B cell (primary cell): Measurements from ENCODE around the gene LRRIQ3.

Experiments used
- EZH2 ChIP-seq: IDR thresholded peaks from 2 replicates; pipeline ENCODE4 v1.6.1; 2012; ENCODE audit warnings: borderline replicate concordance, low read depth, mild to moderate bottlenecking, moderate library complexity, low read length; ENCODE audit not compliant: insufficient read depth, poor library complexity, severe bottlenecking
- TF ChIP-seq, protein P1 (sequence below): fragments of 200-600 bp; IDR thresholded peaks from one replicate; pipeline ENCODE4 v1.8.0; 2022; ENCODE audit warnings: antibody characterized with exemption, mild to moderate bottlenecking

- TF ChIP-seq, protein P1, sequence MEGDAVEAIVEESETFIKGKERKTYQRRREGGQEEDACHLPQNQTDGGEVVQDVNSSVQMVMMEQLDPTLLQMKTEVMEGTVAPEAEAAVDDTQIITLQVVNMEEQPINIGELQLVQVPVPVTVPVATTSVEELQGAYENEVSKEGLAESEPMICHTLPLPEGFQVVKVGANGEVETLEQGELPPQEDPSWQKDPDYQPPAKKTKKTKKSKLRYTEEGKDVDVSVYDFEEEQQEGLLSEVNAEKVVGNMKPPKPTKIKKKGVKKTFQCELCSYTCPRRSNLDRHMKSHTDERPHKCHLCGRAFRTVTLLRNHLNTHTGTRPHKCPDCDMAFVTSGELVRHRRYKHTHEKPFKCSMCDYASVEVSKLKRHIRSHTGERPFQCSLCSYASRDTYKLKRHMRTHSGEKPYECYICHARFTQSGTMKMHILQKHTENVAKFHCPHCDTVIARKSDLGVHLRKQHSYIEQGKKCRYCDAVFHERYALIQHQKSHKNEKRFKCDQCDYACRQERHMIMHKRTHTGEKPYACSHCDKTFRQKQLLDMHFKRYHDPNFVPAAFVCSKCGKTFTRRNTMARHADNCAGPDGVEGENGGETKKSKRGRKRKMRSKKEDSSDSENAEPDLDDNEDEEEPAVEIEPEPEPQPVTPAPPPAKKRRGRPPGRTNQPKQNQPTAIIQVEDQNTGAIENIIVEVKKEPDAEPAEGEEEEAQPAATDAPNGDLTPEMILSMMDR, result no peak
- TF ChIP-seq EZH2, result no peak
Observed at GRCh38 chr1:74160046-74160445, 37.9 kb downstream of the LRRIQ3 start.
